Neural cell (in vitro differentiated cells): ENCODE results near the gene RSPO4.

Experiments
- CTCF ChIP-seq: fragments of 450-650 bp; IDR thresholded peaks from 2 replicates; pipeline ENCODE4 v1.5.1; 2014; ENCODE audit warnings: antibody characterized with exemption, mild to moderate bottlenecking, moderate library complexity; ENCODE audit not compliant: poor library complexity, severe bottlenecking
- EP300 ChIP-seq: fragments of 450-650 bp; conservative IDR thresholded peaks from 2 replicates; pipeline ENCODE4 v1.6.1; 2014; ENCODE audit warnings: antibody characterized with exemption, mild to moderate bottlenecking, moderate library complexity; ENCODE audit not compliant: poor library complexity, severe bottlenecking
- EZH2 ChIP-seq: fragments of 200-600, 300-800 bp; shearing (Covaris generic), sonication (generic); IDR thresholded peaks from 2 replicates; pipeline ENCODE4 v1.6.1; 2014; ENCODE audit warnings: antibody characterized with exemption, low read length, borderline replicate concordance, mild to moderate bottlenecking; ENCODE audit not compliant: insufficient read depth, poor library complexity, severe bottlenecking
- MXI1 ChIP-seq: fragments of 450-650 bp; conservative IDR thresholded peaks from 2 replicates; pipeline ENCODE4 v1.6.1; 2014; ENCODE audit warnings: antibody characterized with exemption, mild to moderate bottlenecking; ENCODE audit not compliant: poor library complexity, severe bottlenecking
- POLR2AphosphoS5 ChIP-seq: IDR thresholded peaks from 2 replicates; pipeline ENCODE4 v1.6.1; 2012
- RAD21 ChIP-seq: fragments of 450-650 bp; conservative IDR thresholded peaks from 2 replicates; pipeline ENCODE4 v1.6.1; 2014; ENCODE audit warnings: antibody characterized with exemption, mild to moderate bottlenecking, moderate library complexity
- SMC3 ChIP-seq: fragments of 450-650 bp; conservative IDR thresholded peaks from 2 replicates; pipeline ENCODE4 v1.6.1; 2014; ENCODE audit warnings: antibody characterized with exemption, mild to moderate bottlenecking, moderate library complexity; ENCODE audit not compliant: poor library complexity

- TF ChIP-seq EZH2 (no peak), CTCF (no peak), EP300 (no peak), POLR2AphosphoS5 (no peak), RAD21 (no peak), SMC3 (no peak), MXI1 (no peak)
These were observed 82.6 kb downstream of the RSPO4 start for GRCh38 chr20:919491-919916.
